ENCODE data around the gene AP3B2.

AP3B2 gene

DNA sequence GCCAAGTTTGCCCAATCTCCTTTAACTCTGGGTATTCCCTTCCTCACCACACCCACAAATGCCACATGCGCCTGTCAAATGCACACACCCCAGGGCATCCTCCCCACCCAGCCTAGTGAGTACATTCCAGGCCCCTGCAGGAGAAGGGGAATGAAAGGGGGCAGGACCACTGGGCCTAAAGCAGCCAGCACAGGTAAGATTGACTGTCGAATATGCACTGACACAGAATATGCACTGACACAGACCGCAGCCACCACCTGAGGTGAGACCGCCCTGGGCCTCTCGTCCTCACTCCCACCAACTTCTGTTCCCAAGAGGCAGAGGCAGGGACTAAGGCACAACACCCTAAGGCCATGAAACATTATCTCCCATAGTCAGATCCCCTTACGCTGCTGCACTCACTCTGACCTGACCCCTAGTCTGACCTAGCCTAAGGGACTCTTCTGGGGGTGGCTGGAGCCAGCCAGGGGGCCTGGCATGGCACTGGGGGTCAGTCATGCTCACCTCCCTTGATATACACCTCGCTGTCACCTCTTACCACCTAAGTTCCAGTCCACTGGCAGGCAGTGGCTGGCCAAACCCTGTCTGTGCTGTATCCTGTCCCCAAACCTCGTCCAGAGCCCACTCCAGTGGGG lies 10.8 kb downstream of the AP3B2 start:
- no peak for DNase-seq (ENCODE audit: low read depth)

DNA sequence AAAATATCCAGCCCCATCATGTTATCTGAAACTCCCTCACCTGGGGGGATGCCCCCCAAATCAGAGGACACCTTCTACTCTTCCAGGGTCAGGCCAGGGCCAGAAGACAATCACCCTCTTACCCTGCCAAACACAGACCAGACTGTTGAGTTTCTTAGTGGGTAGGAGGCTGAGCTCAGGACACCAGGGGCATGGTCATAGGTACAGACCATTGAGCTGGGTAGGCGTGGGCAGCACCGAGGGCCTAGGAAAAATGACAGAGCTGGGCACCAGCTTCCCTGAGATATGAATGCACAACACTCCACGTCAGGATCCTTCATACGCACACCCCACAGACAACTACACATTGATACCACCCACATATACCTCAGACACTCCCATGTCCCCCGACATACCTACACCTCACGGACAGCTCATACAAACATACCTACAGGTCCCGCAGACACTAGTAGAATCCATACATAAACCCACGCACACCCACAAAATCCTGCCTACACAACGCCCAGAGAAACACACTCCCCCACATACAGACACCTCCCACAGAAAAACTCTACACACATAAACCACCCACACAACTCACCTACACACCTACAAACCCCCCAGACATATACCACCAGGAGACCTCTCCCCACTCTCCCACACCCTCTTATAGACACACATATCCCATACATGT lies 11.8 kb downstream of the AP3B2 start:
- DNase-seq (ENCODE audit: low read depth) = no peak

DNA sequence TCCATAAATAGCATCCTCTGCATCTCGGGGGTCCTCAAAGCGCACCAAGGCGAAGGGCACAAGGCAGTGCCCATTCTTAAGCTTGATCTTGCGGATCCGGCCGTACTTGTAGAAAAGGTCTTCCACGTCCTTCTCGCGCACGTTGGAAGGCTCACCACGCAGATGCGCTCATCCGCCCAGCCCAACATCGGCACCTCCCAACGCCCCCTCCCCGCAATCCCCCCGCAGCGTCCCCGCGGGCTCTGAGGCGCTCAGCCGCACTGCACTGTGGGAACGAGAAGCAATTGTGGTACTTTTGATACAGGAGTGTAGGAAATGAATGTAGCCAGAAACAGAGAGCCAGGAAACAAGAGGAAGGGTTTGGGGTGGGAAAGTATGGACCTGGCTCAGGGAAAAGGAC lies 17.5 kb downstream of the AP3B2 start:
- DNase-seq (ENCODE audit: low read depth) = no peak

DNA sequence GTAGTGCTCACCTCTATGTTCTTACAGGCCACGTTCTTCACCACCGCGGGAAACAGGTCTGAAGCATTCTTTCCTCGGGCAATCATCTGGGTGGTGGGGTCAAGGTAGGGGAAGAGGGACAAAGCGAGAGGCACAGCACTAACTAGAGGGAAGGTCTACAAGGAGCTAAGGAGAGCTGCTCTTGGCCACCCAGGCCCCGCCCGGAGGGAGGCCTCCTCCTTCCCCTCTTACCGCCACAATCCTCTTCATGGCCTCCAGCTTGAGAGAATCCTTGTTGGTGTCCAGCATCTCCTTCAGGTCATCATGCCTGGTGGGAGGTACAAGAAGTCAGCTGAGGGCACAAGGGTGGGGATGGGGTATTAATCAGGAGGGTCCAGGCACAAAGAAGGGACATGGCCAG lies 20.5 kb downstream of the AP3B2 start:
- no peak for DNase-seq (ENCODE audit: low read depth)

DNA sequence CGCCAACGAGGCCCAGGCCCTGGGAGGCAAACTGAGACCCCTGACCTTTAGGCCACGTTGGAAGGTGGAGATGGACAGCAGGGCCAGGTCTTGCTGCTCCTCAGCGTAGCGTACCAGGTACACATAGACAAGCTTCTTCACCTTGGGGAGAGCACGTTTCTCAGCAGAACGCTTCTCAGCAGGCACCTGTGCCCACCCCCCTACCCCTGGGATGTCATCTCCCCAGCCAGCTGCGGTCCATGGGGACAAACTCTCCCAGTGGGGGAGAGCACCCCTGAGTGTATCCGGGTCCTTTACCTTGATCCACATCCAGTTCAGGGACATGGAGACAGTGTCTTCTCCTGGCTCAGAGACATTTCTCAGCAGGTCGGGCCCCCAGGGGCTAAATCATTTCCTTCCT lies 21.0 kb downstream of the AP3B2 start:
- DNase-seq (ENCODE audit: low read depth) = no peak

DNA sequence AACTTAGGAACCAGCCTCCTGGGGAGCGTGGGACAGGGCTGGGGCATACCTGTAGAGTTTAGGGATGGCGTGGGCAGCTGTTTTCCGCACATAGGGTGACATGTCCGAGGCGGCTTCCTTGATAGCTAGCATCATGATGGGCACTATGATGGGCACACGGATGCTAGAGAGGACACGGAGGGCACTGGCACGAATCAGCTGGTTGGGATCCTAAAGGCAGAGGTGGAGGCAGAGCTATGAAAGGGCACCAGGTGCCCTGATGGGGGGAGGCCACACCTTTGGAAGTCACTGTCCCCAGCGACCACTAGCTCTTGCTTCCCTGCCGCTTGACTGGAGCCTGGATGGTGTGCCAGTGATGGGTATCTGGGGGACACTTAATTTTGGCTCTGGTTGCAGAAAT lies 28.3 kb downstream of the AP3B2 start:
- DNase-seq (ENCODE audit: low read depth) = no peak

DNA sequence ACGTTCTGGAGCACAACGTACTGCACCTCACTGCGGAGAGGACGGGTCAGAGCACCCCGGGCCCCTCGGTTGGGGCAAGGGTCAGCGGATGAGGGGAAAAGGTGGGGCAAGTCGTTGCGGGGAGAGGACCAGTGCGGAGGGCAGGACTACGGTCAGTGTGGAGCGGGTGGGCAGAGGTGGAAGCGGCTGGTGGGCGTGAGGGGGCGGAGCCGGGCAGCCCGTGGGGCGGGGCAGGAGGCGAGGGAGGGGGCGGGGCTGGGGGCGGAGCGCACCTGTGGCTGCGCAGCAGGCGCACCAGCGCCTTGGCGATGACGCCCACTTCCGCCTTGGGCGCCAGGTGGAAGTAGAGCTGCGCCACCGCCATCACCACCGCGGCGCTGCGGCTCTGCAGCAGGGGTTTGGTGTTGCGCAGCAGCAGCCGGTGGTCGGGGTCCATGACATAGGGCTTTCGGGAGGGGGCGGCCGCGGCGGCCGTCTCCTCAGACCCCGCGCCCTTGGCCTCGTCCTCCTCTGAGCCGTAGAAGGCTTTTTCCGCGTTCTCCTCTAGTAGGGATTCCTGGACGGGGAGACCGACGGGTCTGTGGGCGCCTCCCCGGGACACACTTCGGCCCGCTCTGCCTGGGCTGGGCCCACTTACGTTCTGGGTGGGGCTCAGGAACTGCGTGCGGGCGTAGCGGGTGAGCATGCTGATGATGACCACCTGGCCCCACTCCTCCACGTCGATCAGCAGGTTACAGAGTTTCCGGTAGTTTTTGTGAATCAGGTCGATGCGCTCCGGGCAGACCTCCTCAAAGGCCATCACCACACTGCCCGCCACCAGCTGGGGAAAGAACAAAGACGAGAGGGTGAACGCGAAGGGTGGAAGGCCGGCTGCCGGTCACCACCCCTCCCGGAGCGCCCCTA lies 29.2 kb downstream of the AP3B2 start:
- DNase-seq (ENCODE audit: low read depth) = peak; percentile 64

DNA sequence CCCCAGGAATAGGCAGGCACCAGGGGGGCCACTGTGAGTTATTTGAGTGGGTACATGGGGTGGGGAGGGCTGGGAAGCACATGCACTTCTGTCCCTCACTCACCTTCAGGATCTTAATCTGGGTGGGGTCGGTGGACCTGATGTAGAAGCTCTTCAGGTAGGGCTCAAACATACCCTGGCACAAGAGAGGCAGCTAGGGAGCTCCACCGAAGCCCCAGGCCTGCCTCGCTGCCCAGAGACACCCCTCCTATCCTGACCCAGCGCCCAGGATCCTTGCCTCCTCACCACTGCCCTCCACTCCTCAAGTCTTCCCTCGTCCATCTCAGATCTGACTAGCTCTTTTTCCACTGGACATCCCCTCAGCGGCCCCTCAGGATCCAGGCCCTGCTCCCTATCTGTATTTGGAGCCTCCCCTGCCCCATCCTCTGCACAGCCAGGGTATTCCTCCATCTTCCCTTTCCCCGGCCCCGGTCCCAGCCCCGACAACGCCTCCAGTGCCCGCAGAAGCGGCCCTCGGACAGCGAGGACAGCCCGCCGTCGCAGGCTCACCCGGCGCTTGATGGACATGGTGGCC lies 30.0 kb downstream of the AP3B2 start:
- no peak for DNase-seq (ENCODE audit: low read depth)

DNA sequence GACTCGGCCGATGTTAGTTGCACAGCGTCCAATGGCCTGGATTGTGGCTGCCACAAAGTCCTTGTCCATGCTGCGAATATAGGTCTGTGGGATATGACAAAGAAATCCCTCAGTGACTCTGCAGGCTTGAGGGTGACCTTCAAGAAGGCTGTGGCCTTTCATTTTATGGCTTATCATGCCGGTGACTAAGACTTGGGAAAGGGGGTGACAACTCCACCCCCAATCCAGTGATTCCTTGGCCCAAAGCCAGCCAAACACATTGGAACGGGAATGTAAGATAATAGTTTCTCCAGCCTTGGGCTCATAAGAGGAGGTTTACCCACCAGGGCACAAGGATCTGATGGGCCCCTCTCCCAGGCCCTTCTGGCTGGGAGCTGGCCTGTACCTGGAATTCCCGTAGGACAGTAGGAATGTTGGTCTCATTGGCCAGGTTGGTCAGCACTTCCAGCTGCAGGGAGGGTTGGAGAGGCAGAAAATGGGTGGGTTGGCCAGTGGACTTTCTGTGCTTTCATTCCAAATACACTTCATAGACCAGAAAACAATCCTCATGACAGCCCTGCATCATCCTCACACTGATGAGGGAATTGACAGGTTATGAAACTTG lies 31.9 kb downstream of the AP3B2 start:
- DNase-seq (ENCODE audit: low read depth) = no peak

DNA sequence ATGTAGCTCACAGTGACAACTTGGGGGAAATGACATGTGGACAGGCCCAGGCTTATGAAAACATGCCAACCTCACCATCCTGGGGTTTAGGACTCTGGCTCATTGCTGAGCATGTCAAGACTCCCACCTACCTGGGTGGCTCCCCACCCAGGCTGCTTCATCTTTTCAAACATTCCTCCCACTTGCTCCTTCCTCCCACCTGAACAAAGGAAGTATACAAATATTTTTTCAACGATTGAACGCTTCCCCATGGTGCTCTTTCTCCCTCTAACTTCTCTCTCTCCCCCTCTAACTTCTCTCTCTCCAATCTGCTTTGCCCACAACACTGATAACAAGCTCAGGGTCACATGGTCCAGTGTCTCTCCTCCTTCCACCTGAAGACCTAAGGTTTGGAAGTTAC lies 34.8 kb downstream of the AP3B2 start:
- no peak for DNase-seq (ENCODE audit: low read depth)

DNA sequence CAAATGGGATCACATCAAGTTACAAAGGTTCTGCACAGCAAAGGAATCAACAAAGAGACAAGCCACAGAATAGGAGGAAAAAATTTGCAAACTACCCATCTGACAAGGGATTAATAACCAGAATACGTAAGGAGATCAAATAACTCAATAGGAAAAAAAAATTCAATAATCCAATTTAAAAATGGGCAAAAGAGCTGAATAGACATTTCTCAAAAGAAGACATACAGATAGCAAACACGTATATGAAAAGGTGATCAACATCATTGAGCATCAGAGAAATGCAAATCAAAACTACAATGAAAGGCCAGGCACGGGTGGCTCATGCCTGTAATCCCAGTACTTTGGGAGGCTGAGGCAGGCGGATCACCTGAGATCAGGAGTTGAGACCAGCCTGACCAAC lies 39.0 kb downstream of the AP3B2 start:
- no peak for DNase-seq (ENCODE audit: low read depth)

DNA sequence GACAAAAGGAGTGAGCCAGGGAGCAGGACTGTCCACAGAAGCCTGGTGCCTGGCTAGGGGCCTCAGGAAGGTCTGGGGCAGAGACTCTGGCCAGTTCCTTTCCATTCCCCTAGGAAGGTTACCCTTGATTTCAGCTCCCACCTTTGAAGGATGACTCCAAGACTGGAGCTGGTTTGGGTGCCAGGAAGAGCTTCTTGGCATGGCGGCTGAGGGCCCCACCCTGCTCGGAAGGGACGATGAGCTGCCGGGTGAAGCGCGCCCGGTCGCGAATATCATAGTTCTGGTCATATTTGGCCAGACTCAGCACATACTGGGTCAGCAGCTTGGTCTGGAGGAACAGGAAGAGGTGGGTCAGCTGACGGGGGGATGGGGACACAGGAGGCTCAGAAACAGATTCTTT lies 43.1 kb downstream of the AP3B2 start:
- DNase-seq (ENCODE audit: low read depth) = no peak

DNA sequence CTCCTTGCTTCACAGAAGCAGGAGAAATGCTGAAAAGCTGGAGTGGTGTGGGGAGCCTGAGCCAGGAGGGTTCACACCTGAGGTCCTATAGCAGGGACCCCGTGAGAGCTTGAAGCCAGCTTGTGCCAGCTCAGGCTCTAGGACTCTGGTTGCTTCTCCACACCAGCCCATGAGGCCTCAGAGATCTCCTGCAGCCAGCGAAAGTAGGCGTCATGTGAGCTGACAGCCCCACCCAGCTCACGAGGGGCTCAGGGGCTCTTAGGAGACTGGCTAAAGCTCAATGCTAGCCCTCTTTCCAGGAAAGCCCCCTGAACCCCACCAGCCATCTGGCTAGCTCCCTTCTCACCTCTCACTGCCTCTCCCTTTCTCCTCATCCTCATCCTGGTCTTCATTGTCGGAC lies 45.7 kb downstream of the AP3B2 start:
- no peak for DNase-seq (ENCODE audit: low read depth)

DNA sequence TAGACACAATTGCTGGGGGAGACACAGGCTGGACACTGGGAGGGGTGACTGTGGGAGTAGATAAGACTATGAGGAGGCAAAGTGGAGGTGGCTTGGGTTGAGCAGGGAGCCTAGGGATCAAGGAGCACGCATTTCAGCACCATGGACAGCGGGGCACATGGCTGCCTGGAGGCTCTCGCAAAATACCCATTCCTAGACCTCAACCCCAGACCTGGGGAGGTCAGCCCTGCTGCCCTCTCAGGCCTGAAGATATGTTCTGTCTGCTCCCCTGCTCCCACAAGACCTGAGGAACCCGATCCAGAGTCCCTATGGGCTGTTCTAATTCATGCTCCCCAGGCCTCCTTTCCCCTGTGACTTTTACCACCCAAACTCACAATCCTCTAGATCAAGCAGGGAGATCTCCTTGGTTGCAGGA lies 46.5 kb downstream of the AP3B2 start:
- DNase-seq (ENCODE audit: low read depth) = no peak

DNA sequence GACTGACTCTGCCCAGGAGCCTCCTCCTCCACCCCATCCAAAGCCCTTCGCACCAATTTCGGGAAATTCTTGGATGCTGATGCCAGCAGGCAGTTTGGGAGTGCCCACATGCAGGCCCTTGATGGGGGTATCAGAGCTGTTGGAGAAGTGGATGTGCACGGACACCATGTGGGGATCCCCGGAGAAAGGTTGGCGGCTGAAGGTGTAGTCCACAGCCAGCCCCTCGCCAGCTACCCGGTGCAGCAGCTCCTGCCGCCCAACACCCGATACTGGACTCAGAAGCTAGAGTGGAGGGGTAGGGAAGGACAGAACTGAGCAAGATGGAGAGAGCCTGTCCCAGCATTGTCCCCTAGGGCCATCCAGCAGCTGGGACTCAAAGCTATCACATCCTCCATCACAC lies 47.0 kb downstream of the AP3B2 start:
- DNase-seq (ENCODE audit: low read depth) = no peak

DNA sequence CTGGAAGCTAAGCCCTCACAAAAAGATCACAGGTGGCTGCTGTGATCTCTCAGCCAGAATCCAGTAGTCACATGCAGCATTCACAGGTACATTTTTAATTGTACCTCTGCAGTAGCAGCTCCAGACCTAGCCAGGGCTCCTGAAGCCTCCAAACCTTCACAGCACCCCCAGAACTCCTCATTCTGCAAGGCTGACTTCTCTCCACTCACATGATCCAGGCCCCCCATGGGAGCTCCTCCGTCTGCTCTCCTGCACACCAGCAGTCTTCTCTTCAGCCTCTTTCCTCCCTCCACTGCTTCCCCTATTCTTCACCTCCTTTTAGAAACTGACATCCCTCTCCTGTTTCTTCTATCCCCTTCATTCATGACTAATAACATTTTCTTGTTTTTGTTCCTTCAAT lies 49.3 kb downstream of the AP3B2 start:
- DNase-seq (ENCODE audit: low read depth) = no peak

DNA sequence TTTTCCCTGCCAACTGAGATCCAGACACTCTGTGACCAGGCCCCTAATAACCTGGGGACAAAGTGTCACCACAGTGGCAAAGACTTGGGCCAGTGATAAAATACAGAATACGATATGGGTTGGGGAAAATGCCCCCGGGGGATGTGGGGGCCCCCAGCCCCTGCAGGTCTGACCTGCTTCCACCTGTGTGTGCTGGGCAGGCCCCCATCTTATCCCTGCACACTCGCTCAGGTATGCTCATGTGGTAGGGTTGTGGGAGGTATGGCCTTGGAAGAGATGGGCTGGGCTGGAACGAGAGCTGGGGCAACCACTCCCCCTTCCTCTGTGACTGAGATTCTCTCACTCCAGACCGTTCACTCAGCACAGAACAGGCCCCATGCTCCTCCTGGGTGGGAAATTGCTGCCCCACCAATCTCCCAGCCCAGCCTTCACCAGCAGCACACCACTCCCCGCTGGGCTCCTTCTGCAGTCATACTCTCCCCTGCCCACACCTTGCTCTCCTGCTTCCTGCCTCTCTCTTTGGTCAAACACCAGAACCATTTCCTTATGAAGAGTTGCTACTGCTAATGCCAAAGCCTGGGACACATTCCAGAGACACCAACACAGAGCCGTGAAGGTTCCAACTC lies 52.9 kb downstream of the AP3B2 start:
- no peak for DNase-seq (ENCODE audit: low read depth)

DNA sequence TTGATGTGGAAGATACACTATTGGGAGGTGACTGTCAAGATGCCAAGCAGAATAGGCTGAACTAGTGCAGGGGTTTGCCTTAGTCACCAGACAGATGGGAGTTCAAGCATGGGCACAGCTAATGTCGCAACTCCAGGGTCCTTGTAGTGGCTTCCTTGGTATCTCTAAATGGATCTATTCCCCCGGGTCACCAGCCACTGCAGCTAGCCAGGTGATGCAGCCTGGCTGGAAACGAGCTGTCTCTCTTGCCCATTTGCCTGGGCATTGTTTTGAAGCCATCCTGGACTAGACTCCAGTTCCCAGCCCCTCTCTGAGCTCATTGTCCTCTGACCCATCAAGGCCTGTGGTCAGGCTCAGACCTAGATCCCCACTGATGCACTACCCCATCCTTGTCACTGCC lies 54.1 kb downstream of the AP3B2 start:
- DNase-seq (ENCODE audit: low read depth) = no peak

DNA sequence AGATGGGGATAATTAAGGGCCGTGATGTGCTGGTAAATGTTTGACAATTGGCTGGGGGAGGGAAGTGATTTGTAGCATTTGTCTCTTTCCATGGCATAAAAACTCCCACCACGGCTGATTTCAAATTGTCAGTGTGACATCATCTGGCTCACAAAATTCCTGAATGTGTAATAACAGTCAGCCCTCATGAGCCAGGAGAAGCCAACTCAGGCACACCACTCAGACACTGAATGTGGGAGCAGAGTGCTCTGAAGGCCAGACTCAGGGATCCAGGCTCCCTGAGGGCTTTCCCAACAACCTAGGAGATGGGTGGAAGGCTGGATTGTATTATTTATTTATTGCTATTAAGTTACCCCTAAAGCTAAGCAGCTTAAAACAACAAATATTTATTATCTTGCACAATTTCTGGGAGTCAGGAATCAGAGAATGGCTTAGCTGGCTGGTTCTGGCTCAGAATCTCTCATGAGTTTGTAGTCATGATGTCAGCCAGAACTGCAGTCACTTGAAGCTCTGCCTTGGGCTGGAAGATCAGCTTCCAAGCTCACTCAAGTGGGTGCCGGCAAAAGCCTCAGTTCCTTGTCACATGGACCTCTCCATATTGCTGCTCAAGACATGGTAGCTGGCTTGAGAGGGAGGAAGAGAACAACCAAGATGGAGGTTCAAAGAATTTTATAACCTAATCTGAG lies 56.0 kb downstream of the AP3B2 start:
- no peak for DNase-seq (ENCODE audit: low read depth)

DNA sequence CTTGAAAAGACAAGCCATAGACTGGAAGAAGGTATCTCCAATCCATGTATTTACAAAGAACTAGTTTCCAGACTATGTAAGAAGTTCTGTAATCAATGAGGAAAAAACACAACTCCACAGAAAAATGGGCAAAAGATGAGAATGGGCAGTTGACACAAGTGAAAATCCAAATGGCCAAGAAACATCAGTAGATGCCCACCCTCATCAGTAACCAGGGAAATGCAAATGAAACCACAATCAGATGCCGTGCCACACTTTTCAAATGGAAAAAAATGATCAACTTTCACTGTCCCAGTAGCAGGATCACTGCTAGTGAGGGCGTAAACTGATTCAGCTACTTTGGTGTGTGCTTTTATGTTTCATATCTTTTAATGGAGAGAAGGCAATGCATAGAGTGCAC lies 58.0 kb downstream of the AP3B2 start:
- DNase-seq (ENCODE audit: low read depth) = no peak

DNA sequence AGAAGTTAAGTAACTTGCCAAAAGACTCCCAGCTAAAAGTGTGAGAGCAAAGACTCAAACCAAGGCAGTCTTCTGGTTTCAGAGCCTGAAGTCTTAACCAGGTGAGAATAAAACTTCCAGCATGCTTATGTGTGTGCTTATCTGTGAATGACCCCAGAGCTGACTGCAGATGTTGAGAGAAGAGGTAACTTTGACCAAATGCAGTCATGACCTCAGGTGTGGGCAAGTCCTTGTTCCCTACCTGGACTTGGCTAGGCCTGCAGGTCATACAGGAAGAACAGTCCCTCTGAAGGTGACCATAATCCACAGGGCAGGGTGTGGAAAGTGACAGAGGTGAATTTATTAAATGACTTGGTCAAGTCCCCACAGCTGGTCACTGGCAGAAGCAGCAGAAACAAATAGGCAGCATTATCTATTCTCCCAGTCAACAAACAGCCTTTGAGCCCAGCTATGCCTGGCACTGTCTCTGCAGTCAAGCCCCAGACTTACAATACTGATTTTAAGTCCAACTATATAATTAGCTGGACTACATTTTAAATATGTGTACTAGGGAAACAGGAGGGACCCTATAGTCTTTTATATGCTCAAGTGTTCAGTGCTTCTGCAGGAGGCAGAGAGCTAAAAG lies 59.5 kb downstream of the AP3B2 start:
- no peak for DNase-seq (ENCODE audit: low read depth)

All from T-helper 22 cell (primary cell).